Pancreas (tissue), 10 donors: ENCODE data around the gene KRI1. TPM values are rescaled to one million over a fixed set of nuclear protein-coding genes. Genes with fewer than 3 reads are reported as not detected.

ENCODE experiments used
- ATAC-seq, 4 donors: fragments of 200-7000 bp; cut with Tn5 transposase; one replicate each; pipeline versions ENCODE4 v1.8.0 to v1.9.1; 2020; ENCODE audit warnings: mild to moderate bottlenecking in 4 of 4, moderate library complexity in 4 of 4
- DNase-seq, 6 donors: peaks; one replicate each; pipeline ENCODE4 v3.0.0-alpha.2; 2020
- FAIRE-seq: peaks from 2 replicates; lab custom pipeline; 2012; peaks lifted over from hg19 to GRCh38; lab: Jason Lieb, UNC
- H3K27ac ChIP-seq, 4 donors: fragments of 200-600 bp; sonication (generic); 1 replicate in 3 of 4; 2 replicates in 1 of 4; pipeline versions ENCODE4 v1.5.0 to v1.8.0; 2020
- H3K27me3 ChIP-seq, 4 donors: fragments of 200-600 bp; one replicate each; pipeline ENCODE4 v1.8.0; 2021
- H3K36me3 ChIP-seq, 3 donors: fragments of 200-600 bp; sonication (generic) in 1 of 3; one replicate each; pipeline versions ENCODE4 v1.5.0 to v1.8.0; 2020 to 2021
- H3K4me1 ChIP-seq, 3 donors: fragments of 200-600 bp; one replicate each; pipeline ENCODE4 v1.8.0; 2021
- H3K4me3 ChIP-seq, 4 donors: fragments of 200-600 bp; sonication (generic) in 2 of 4; one replicate each; pipeline versions ENCODE4 v1.5.0 to v1.8.0; 2020 to 2021
- H3K9me3 ChIP-seq, 4 donors: fragments of 200-600 bp; one replicate each; pipeline ENCODE4 v1.8.0; 2021
- WGBS, 2 donors: extraction: QIAGEN DNeasy Blood & Tissue Kit; methylation state at CpG; one replicate each; pipeline ENCODE4 v1.1.7; 2013; 5-methylcytosine and 5-hydroxymethylcytosine counted together
- intact Hi-C, 3 donors: fragments of 100-400 bp; cut with DNase I; formaldehyde crosslinking; loops; one replicate each; pipeline versions ENCODE4 v1.11.1 to v1.14.2; 2022
- polyA plus RNA-seq, 2 donors: library from polyadenylated mRNA; stranded (reverse); fragments of 200-250 nt; gene quantifications; one replicate each; pipeline ENCODE4 v1.2.3, GENCODE V29; 2013
- total RNA-seq, 6 donors: library from RNA; stranded (reverse); fragmentation: NEBNext Ultra II Directional in 4 of 6; extraction: Animal tissue kit (Norgen Biotek cat#: 25700) in 4 of 6; gene quantifications; one replicate each; pipeline versions ENCODE4 v1.2.1 to v1.2.4, GENCODE V29; 2021 to 2023
- TF ChIP-seq, protein P1 (sequence below), 4 donors: fragments of 200-600 bp; sonication (generic) in 3 of 4; IDR thresholded peaks; one replicate each; pipeline versions ENCODE4 v1.5.0 to v1.8.0; 2021; ENCODE audit warnings: antibody characterized with exemption in 4 of 4
- donor health status: healthy with polysubstance abuse.
- donor health status: DM: no; HTN: no; CAD: no; lungs with moderate emphysema.
- donor health status: DM: no; HTN: no; CAD: no.
- donor health status: control.
- donor health status: control.
- donor health status: Bipolar disorder and iron deficiency.
- donor health status: DM: yes; HTN: yes; CAD: no.
- donor health status: DM: no; HTN: no; CAD: no.
- donor health status: DM: no; HTN: no; CAD: no.
- donor health status: DM: yes; HTN: yes; CAD: no.

KRI1 gene
- total and polyA plus RNA-seq, 8 donors = 8.0 to 41.8 (median 15.3) TPM

DNA sequence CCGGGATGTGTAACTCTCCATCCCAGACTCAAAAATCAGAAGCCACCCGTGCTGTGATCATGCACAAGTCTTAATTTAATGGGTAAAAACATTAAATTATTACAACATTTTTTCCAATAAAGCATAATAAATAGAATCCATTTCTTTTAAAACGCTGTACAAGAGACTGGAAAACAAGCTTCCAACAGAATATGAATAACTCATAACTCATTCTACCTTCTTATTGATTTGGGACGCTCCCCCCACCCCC lies 523 bp upstream of the KRI1 start:
- TF ChIP-seq, protein P1, sequence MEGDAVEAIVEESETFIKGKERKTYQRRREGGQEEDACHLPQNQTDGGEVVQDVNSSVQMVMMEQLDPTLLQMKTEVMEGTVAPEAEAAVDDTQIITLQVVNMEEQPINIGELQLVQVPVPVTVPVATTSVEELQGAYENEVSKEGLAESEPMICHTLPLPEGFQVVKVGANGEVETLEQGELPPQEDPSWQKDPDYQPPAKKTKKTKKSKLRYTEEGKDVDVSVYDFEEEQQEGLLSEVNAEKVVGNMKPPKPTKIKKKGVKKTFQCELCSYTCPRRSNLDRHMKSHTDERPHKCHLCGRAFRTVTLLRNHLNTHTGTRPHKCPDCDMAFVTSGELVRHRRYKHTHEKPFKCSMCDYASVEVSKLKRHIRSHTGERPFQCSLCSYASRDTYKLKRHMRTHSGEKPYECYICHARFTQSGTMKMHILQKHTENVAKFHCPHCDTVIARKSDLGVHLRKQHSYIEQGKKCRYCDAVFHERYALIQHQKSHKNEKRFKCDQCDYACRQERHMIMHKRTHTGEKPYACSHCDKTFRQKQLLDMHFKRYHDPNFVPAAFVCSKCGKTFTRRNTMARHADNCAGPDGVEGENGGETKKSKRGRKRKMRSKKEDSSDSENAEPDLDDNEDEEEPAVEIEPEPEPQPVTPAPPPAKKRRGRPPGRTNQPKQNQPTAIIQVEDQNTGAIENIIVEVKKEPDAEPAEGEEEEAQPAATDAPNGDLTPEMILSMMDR (IDR thresholded peaks at IDR 0.05) = no peak
- peak overlapping the region in 3 of 4 donors; percentile 59 to 68 (median 62) for H3K27ac ChIP-seq
- no peak for ATAC-seq
- H3K36me3 ChIP-seq = peaks cover 0 to 1% (median 0%) of the 10 kb centered on the region in 3 donors
- intact Hi-C loops = loop anchor here in 2 of 3 donors (10.0 kb wide), 2 partner anchors 72 to 162 kb away; partner anchors contain the start of gene CDC37 (in 1 of the 2)
- no peaks in the 10 kb centered on the region for H3K9me3 ChIP-seq
- H3K4me3 ChIP-seq = peak overlapping the region; percentile 62 to 92 (median 74)
- DNase-seq = no peak
- WGBS, 2 donors = 1 to 2% methylated on average over 4 of the region's 4 CpGs
- FAIRE-seq = no peak
- H3K27me3 ChIP-seq = no peaks in the 10 kb centered on the region
- H3K4me1 ChIP-seq = peaks cover 0 to 13% (median 6%) of the 10 kb centered on the region in 3 donors

DNA sequence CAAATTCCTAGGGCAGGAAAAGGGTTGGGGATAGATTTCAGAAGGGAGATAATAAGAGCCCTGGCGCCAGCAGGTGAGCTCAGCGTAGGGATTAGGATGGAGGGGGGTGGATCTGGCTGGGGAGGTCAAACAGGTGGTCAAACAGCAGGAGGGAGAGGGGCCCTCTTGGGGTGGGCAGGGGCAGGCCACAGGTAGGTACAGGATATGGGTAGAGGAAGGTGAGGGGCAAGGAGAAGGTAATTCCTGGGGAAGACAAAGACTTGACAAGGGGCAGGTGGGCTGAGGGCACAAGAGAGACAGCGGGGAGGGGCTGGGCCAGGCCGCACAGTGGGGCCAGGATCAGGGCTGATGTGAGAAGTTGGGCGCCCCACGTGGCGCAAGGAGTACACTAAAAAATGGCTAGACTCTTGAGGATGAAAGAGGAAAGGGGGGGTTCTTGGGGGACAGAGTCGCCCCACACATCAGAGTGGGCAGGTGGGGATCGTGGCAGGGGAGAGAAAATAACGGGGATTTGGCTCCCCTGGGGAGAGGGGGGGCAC lies 713 bp downstream of the KRI1 start:
- FAIRE-seq (no peak), DNase-seq (peak in 3 of 6 donors; percentile 37 to 53 (median 52)), ATAC-seq (peak in 2 of 4 donors; percentile 8 to 9)
- TF ChIP-seq, protein P1 (IDR thresholded peaks at IDR 0.05) = no peak
- Histone ChIP-seq H3K9me3 (no peaks in the 10 kb centered on the region), H3K36me3 (peaks cover 2 to 7% (median 5%) of the 10 kb centered on the region in 3 donors), H3K27ac (peak overlapping the region; percentile 4 to 73 (median 65)), H3K27me3 (no peaks in the 10 kb centered on the region), H3K4me3 (peak overlapping the region; percentile 62 to 92 (median 74)), H3K4me1 (peaks cover 0 to 13% (median 6%) of the 10 kb centered on the region in 3 donors)
- intact Hi-C loops = loop anchor here in 2 of 3 donors (10.0 kb wide), 2 partner anchors 70 to 160 kb away; partner anchors contain the start of gene CDC37 (in 1 of the 2)
- WGBS, 2 donors = 16 to 22% methylated on average over 9 to 10 of the region's 10 CpGs

DNA sequence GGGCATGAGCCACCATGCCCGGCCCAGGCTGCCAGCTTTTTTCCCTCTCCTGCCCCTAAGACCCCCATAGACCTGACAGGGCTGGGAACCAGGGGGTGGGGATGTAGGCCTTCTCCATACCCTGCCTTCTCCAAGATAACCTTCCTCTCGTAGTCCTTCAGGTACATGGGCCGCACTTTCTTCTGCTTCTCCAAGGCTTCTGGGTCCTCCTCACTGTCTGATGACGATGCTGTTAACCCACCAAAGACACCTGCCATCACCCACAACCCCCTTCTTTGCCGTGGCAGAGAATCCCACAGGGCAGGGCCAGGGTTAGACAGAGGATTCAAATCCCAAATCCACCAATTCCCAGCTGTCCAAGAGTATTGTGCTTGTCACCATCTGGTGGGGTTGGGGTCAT lies 3.2 kb downstream of the KRI1 start:
- Histone ChIP-seq H3K9me3 (no peaks in the 10 kb centered on the region), H3K27me3 (no peaks in the 10 kb centered on the region), H3K27ac (no peak overlapping the region), H3K36me3 (peaks cover 5 to 23% (median 20%) of the 10 kb centered on the region in 3 donors), H3K4me3 (no peak overlapping the region), H3K4me1 (peaks cover 0 to 9% (median 0%) of the 10 kb centered on the region in 3 donors)
- ATAC-seq = no peak
- DNase-seq = no peak
- 91 to 92% methylated on average over 5 of the region's 5 CpGs for WGBS, 2 donors
- FAIRE-seq = no peak
- TF ChIP-seq, protein P1 (IDR thresholded peaks at IDR 0.05) = no peak
- intact Hi-C loops = loop anchor here in 2 of 3 donors (10.0 kb wide), 2 partner anchors 68 to 158 kb away; partner anchors contain the start of gene CDC37 (in 1 of the 2)

DNA sequence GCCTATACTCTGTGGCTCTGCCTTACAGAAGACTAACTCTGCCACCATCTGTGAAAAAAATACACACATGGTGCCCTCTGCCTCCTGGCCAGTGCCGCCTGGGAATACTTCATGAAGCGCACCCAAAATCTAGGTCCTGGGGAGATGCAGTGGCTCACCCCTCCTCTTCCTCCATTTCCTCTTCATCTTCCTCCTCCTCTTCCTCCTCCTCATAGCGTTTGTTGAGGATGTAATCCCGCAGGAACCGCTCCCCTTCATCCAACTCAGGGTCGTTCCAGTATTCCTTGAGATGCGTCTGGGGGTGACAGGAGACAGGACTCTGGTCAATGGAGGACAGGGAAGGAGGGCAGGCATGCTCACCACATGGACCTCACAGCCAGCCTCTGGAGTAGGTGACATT lies 5.7 kb downstream of the KRI1 start:
- WGBS, 2 donors = 93 to 96% methylated on average over 7 of the region's 7 CpGs
- intact Hi-C loops = loop anchor here in 2 of 3 donors (10.0 kb wide), 2 partner anchors 65 to 155 kb away; partner anchors contain the start of gene CDC37 (in 1 of the 2)
- H3K9me3 ChIP-seq = no peaks in the 10 kb centered on the region
- no peak for FAIRE-seq
- peaks cover 7 to 37% (median 25%) of the 10 kb centered on the region in 3 donors for H3K36me3 ChIP-seq
- H3K4me1 ChIP-seq = no peaks in the 10 kb centered on the region
- TF ChIP-seq, protein P1 (IDR thresholded peaks at IDR 0.05) = no peak
- ATAC-seq = no peak
- no peak overlapping the region for H3K4me3 ChIP-seq
- no peak for DNase-seq
- no peaks in the 10 kb centered on the region for H3K27me3 ChIP-seq
- H3K27ac ChIP-seq = no peak overlapping the region

DNA sequence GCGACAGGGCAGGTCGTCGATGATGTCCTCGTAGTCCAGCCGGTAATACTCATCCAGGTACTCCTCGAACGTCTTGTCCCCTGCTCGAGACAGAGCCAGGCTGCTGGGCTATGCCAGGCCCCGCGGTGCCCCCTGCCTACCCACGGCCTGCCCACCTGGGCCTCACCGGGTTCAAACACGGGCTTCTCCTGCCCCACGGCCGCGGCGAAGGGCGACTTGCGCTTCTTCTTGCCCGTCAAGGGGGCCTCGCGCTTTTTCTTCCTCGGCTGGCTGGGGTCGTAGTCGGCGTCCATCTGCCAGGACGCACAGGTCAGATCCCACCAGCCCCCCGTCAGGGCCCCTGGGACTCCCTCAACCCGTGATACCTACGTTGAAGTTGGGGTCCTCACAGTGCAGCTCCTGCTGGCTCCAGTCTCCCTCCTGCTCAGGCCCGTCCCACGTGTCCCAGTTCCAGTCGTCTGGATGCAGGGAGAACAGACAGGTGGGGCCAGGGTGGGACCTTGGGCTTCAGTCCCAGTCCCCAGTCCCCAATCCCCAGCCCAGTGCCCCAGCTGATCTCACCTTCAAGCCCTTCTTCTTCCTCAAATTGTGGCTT lies 8.1 kb downstream of the KRI1 start:
- TF ChIP-seq, protein P1 (IDR thresholded peaks at IDR 0.05) = no peak
- FAIRE-seq (no peak), DNase-seq (no peak), ATAC-seq (no peak)
- Histone ChIP-seq H3K27ac (no peak overlapping the region), H3K27me3 (no peaks in the 10 kb centered on the region), H3K4me3 (no peak overlapping the region), H3K9me3 (no peaks in the 10 kb centered on the region), H3K36me3 (peaks cover 7 to 58% (median 40%) of the 10 kb centered on the region in 3 donors), H3K4me1 (no peaks in the 10 kb centered on the region)
- intact Hi-C loops = no loop called here
- 93 to 94% methylated on average over 33 of the region's 33 CpGs for WGBS, 2 donors
